Measurements from ENCODE around the gene PHF20. TPM values are rescaled to one million over a fixed set of nuclear protein-coding genes. Genes with fewer than 3 reads are reported as not detected.

Gene PHF20
- total and polyA plus RNA-seq, 2 of the 8 experiments (the other 6 are each of a cell fraction or from before 2014, with no cell fraction given), result 25.6 to 70.1 TPM

- no peak for TF ChIP-seq SRF (IDR thresholded peaks at IDR 0.05; ENCODE audit: low read depth, low read length)
- no peak for TF ChIP-seq TCF12 (IDR thresholded peaks at IDR 0.05; ENCODE audit: low read depth, low read length)
- TF ChIP-seq CBX8 (IDR thresholded peaks at IDR 0.05; ENCODE audit: borderline replicate concordance, low read depth, low read length), result no peak
- no peak for TF ChIP-seq CEBPB (IDR thresholded peaks at IDR 0.05; ENCODE audit: low read depth, low read length)
- no peak for TF ChIP-seq POU5F1 (IDR thresholded peaks at IDR 0.05; ENCODE audit: low read depth, low read length)
- no peak for TF ChIP-seq RBBP5 (IDR thresholded peaks at IDR 0.05; ENCODE audit: borderline replicate concordance, low read depth, low read length)
Observed at GRCh38 chr20:35886537-35886936, 114.7 kb downstream of the PHF20 start (continued).
